ENCODE measurements around the gene SESN1.
"Not testable (repeated sequence)": the region's sequence is repeated elsewhere in the genome, so short reads cannot be mapped to it uniquely, and the experiment has no call there.

Gene SESN1

DNA sequence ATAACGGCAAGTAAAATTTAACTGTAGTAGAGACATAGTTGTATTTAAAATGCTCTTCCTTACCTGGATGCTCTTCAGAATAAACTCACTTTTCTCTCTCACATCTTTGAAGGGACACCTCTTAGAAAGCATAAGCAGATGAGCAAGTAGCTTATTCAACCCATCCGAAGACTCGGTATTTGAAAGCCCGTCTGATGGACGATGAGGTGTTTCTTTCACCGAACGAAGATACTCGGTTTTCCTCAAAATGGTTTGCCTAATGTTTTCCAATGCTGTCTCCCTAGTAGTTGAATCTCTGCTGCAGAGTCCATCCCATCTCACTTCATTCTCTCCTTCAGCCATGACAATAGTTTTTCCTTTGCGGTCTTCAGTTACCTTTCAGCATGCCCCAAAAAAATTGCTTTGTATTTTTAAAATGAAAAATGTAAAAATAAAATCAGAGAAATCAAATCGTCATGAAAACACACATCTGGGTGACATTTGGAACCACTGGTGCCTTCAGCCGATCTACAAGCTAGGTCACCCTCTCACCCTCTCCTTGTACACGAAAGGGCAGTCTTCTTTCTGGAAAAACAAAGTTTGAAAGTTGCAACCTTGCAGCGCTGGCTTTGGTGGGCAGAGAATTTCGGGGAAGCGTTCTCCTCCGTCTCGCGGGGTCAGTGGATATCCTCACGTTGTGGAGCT lies 772 bp downstream of the SESN1 start:
- no peak for DNase-seq

DNA sequence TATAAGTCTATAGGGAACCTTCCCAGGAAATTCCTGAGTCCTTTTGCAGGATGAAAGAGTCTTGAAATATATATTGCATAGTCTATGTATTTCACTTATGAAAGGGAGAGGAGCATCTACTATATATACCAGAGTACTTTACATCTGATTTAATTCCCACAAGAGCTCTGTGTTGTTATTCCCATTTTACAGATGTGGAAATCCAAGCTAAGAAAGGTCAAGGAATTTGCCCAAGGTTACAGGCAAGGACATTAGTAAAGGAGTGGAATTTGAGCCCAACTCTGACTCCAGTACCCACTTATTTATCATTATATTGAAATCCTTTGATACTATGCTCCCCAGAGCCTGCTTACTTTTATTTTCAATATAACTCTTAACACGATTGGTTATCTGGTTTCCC lies 2.6 kb downstream of the SESN1 start:
- DNase-seq: no peak

- DNase-seq: no peak
These were observed 3.2 kb downstream of the SESN1 start for GRCh38 chr6:109091314-109092024.

DNA sequence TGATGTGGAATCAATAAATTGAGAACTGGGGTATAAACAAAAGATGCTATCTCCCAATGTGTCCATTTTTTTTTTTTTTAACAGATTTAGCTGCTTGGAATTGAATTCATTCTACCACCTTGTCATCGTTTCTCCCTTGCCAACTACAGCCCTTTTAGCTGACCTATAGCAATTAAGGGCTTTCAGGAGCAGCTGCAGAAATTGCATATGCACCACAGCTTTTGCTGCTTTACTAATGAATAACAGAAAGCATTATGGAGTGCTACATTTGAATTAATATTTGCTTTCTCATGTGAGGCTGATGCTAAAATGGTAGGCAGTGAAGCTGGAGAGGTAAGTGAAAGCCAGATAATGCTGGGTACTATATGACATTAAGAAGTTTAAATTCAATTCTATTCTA lies 5.7 kb downstream of the SESN1 start:
- DNase-seq: no peak

GRCh38 chr6:109087661-109088264 lies 6.9 kb downstream of the SESN1 start:
- no peak for DNase-seq

GRCh38 chr6:109084146-109084545 lies 10.5 kb downstream of the SESN1 start:
- DNase-seq: not testable (repeated sequence)

GRCh38 chr6:109083657-109084056 lies 11.0 kb downstream of the SESN1 start:
- DNase-seq: no peak

GRCh38 chr6:109082188-109082577 lies 12.5 kb downstream of the SESN1 start:
- DNase-seq: no peak

DNA sequence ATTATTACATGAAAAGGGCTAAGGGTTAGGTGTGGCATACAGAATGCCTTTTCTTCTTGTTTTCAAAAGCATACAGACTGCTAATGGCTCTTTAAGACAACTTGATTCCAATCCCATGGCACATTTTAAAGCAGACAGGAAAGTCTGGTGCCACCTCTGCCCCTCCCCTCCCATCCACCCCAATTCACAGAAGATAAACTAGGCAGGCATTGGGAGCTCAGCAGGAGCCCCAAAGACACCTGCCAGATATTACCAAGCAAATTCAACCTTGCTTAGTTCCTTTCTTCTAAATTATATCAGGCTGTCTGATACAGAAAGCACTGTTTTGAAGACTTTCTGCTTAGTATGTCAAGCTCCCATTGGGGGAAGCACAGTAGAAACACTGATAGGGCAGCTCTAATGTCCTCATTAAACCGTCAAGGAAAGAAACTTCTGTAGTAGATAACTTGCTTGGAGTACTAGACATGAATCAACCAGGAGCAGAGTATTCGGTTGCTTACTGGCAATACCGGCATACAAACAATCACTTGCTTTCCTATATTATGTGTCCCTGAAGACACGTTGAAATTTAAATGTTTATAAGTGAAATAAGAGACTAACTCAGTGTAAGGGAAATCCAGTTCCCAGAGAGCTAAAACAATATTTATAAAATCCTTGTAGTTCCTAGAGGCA lies 13.0 kb downstream of the SESN1 start:
- no peak for DNase-seq

DNA sequence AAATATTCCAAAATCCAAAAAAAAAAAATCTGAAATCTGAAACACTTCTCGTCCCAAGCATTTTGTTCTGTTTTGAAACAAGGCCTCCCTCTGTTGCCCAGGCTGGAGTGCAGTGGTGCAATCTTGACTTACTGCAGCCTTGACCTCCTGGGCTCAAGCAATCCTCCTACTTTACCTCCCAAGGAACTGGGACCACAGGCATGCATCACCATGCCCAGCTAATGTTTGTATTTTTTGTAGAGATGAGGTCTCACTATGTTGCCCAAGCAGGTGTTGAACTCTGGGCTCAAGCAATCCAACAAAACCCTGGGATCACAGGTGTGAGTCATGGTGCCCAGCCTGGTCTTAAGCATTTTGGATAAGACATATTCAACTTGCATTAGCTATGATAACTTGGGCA lies 13.6 kb downstream of the SESN1 start:
- no peak for DNase-seq

- no peak for DNase-seq
These were observed 14.7 kb downstream of the SESN1 start for GRCh38 chr6:109079981-109080380.

DNA sequence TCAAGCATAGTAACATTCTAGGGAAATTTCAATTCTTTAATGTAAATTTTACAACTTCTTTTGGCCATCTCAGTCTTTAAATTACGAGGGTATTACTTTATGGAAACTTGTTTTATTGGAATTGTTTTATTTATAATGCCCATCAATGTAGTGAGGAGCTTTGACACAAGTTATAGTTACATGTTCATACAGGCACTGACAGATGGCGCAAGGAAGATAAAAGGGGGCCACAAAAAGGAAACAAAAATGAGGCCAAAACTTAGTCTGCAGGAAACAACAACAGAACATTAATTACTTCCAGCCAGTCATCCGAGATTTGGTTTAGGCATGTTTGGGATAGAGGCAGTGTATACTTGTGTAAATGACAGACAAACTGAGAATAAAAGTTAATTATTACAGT lies 18.3 kb downstream of the SESN1 start:
- no peak for DNase-seq

DNA sequence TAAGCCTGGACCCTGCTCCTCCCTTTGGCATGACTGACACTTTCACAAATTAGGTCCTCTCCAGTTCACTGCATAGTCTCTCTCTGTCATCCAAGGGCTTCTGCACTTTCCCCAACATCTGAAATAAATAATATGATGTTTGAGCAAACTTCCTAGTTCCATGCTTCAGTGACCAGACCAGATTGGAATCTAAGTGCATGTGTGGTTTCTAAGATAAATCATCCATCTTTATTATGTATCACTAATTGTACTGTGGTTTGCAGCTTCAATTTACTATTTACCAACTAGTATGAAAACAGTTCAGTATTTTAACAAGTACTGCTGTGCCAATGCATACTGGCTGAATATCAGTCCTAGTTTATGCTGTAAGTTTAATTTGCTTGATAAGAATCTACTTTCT lies 18.7 kb downstream of the SESN1 start:
- DNase-seq: no peak

DNA sequence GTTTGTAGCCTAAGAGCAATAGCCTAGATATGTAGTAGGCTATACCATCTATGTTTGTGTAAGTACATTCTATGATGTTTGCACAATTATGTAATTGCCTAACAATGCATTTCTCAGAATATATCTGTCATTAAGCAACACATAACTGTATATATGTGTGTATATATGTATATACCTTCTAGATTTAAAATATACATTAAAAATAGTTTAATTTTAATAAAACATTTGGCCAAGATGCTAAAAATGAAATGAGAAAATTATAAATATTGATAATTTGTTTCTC lies 20.6 kb downstream of the SESN1 start:
- no peak for DNase-seq

DNA sequence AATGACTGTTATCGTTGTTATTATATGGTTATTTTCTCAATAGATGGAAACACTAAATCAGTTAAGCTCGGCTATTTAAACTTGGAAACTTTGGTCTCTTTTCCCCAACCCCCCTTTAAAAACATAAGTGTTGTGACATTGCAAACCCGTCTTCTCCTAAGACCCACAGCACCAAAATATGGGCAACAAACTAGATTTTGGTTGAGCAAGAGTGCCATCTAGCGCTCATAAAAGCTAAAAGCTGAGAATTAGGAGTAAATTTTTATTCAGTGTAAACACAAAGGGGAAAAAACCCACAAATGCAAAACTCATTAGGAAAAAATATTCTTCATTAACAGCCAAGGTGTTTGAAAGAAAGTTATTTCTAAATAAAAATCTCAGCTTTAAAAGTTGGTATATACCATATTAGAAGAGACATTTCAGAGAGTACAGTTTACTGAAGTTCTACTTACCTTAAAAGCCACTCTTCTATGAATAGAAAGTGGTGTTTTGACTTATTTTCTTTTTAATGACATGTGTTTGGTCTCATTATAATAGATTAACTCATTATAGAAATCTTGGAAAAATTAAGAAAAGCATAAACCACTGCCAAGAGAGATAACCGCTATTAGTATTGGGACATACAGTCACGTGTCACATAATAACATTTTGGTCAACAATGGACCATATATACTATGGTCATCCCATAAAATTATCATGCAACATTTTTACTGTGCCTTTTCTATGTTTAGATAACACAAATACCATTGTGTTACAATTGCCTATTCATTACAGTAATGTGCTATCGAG lies 21.1 kb downstream of the SESN1 start:
- DNase-seq: no peak

GRCh38 chr6:109071125-109071917 lies 23.3 kb downstream of the SESN1 start:
- DNase-seq: no peak

DNA sequence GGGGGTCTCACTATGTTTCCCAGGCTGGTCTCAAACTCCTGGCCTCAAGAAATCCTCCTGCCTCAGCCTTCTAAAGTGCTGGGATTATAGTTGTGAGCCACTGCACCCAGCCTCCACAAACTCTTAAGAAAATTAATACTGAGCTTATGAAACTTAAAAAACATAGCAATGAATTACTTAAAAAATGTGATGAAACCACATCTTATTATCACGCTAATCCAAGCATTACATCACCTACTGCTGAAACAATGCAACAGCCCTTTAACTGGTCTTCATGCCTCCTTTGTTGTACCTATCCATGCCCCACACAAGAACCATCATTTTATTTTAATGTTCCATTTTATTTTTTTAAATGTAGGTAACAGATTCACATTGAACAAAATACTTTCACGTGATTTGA lies 24.9 kb downstream of the SESN1 start:
- no peak for DNase-seq

DNA sequence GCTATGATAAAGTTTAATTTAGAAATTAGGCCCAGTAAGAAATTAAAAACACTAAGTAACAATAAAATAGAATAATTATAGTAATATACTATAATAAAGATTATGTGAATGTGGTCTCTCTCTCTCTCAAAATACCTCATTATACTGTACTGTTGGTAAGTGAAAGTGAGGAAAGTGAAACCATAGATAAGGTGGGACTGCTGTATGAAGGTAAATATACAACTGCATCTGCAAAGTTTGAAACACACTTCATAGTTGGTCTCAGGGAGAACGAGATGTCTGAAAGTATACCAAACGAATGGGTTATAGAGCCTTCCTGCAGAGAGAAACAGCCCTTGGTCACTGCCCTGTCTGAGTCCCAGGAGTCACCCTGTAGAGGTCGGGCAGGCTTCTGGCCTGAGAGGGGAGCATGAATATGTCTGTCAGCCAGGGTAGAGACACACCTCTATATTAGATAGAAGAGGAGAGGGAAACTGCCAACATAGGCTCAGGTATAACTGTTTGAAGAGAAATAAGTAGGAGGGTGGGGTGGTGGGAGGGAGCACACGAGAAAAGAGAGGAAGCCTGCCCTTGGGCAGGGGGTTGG lies 31.8 kb downstream of the SESN1 start:
- DNase-seq: no peak

DNA sequence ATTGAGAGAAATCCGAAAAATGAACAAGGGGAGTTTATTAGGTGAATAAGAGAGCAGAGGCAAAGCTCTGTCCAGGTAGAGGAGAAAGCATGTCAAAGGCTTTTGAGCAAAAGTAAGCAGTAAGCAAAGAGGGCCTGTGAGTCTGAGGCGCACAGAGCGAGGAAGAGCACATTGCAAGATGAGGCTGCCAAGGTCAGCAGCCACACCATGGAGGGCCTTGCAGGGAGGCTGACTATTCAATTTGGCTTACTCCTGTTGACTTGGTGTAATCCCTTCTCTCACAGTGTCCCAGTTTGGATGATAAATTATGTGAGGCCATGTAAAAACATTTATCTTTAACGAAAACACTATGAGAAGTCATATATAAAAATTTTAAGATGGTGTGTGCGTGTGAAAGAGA lies 32.4 kb downstream of the SESN1 start:
- DNase-seq: no peak

DNA sequence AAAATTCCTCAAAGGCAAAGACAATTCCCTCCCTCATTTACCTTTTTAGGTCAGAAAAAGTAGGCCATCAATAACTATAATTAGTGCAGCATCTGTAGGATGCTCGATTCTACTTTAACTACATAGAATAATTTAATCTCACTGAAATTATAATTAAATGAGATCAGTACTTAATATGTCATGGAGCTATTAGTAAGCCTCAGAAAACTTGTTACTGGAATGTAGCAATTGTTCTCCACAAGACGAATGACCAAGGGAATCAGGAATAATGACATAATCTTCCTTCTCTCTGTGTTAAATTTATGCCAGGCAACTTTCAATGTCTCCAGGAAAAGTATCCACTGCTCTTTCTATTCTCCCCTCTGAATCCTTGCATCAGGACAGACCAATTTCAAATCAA lies 34.1 kb downstream of the SESN1 start:
- DNase-seq: no peak

DNA sequence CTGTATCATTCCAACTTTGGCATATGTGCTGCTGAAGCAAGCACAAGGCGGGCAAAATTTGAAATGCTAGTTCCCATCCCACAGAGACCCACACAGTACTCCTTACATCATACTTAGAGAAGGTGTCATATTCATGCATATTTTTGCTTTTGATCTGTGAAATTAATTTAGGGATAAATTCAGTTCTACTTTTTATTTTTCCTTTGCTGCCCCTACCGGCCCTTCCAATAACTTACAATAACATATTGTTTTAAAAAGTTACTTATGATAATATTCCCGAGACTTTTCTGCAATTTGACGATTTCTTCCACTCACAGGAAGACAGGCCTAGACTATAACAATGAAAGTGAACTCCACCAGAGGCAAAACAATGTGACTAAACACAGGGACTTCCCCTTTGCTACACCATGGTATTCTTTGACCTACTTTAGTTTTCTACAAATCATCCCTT lies 35.0 kb downstream of the SESN1 start:
- DNase-seq: no peak

DNA sequence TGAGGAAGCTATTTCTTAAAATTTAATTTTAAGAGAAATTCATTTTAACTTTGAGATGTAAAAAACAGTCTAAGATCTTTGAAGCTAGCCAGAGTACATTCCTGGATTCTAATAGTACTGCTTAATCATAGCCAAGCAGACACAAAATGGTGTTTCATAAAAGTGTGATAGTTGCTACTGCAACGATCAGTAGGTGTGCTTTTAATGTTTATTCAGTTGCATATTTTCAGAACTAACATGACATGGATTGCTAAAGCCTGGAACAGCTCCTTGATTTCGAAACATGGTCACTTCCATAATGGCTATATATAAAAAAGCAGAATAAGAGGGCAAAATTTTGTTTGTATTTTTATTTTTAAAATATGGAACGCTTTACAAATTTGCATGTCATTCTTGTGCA lies 35.5 kb downstream of the SESN1 start:
- no peak for DNase-seq
